Gastrocnemius medialis (tissue), 4 donors: ENCODE data around the gene ACACB.

Experiments
- POLR2A ChIP-seq, 2 donors: fragments of 450-650 bp; IDR thresholded peaks; one replicate each; pipeline ENCODE4 v1.6.1; 2017; ENCODE audit warnings: antibody characterized with exemption in 2 of 2, mild to moderate bottlenecking in 2 of 2, moderate library complexity in 2 of 2
- TF ChIP-seq, protein P1 (sequence below), 5 experiments: fragments of 450-650 bp in 3 of 5; fragments of 200-600 bp in 2 of 5; sonication (generic) in 2 of 5; IDR thresholded peaks in 4 of 5; conservative IDR thresholded peaks in 1 of 5; 1 replicate in 4 of 5; 2 replicates in 1 of 5; pipeline ENCODE4 v1.5.1; 2016 to 2019; ENCODE audit warnings: antibody characterized with exemption in 5 of 5, mild to moderate bottlenecking in 3 of 5, moderate library complexity in 3 of 5

GRCh38 chr12:109115758-109116610, at the start of gene ACACB:
- TF ChIP-seq, protein P1, sequence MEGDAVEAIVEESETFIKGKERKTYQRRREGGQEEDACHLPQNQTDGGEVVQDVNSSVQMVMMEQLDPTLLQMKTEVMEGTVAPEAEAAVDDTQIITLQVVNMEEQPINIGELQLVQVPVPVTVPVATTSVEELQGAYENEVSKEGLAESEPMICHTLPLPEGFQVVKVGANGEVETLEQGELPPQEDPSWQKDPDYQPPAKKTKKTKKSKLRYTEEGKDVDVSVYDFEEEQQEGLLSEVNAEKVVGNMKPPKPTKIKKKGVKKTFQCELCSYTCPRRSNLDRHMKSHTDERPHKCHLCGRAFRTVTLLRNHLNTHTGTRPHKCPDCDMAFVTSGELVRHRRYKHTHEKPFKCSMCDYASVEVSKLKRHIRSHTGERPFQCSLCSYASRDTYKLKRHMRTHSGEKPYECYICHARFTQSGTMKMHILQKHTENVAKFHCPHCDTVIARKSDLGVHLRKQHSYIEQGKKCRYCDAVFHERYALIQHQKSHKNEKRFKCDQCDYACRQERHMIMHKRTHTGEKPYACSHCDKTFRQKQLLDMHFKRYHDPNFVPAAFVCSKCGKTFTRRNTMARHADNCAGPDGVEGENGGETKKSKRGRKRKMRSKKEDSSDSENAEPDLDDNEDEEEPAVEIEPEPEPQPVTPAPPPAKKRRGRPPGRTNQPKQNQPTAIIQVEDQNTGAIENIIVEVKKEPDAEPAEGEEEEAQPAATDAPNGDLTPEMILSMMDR (IDR thresholded peaks at IDR 0.05 in 4 of 5, conservative IDR thresholded peaks at IDR 0.05 in 1 of 5): no peak
- peak; percentile 84 to 87 for TF ChIP-seq POLR2A (IDR thresholded peaks at IDR 0.05)
